ENCODE data around the gene MYO9B. TPM values are rescaled to one million over a fixed set of nuclear protein-coding genes. Genes with fewer than 3 reads are reported as not detected.

MYO9B gene
- total RNA-seq, 1 donor from 2014 or later, result 224 TPM

DNA sequence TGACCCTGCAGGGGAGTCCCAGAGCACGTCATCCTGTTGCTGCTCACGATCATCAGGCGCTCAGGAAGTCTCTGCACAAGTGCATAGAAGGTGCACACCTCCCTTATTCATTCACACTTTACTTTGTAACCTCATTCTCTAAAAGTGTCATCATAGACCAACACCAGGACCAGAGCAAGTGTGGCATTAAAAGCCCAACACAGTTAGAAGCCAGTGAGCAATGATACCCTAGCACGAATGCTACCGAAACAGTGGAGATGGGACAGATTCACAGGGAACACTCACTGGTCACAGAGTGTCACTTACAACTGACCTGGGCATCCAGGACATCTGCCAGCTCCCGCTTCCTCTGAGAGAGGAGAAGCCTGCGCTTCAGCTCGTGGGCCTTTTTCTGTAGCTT, 17.3 kb upstream of the MYO9B start:
- intact Hi-C loops (cut with micrococcal nuclease), result no loop called here

DNA sequence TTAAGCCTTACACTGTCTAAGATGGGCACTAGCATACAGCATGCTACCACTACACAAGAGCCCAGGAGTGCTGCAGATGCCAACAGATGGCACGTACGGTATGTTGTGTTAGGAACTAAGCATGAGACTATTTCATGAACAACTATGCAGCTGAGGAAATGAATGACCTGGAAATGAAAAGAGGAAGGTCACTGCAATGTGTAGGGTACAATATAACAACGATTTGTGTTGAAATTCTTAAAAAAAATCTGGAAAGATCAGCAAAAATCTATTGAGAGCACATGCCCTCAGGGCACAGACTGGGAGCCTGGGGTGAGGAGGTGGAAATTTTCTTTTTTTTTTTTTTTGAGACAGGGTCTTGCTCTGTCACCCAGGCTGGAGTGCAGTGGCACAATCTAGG, 14.8 kb upstream of the MYO9B start:
- intact Hi-C loops (cut with micrococcal nuclease), result no loop called here

DNA sequence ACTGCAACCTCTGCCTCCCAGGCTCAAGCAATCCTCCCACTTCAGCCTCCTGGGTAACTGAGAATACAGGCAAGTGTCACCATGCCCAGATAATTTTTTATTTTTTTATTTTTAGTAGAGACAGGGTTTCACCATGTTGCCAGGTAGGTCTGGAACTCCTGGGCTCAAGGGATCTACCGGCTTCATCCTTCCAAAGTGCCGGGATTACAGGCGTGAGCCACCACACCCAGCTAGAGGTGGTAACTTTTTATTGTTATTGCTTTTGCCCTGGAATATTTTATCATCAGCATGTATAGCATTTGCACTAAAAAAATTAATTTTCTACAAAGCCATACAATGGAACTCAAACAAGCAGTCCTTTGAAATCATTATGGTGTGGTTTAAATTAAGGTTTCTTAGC, 14.4 kb upstream of the MYO9B start:
- intact Hi-C loops (cut with micrococcal nuclease), result no loop called here

DNA sequence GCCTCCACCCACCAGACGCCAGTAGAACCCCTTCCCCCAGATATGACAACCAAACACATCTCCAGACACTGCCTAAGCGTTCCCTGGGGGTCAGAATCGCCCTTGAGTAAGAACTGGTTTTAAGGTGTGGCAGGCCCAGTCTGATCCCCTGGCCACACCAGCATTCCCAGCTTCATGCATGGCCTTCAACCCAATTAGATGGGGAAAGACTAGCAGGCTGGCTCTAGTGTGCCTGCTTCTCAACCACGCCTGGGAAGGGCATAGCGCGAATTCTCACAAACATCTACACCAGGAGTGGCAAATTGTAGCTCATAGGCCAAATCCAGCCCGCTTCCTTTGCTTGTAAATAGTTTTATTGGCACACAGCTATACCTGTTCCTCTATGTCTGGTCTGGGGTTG, 13.9 kb upstream of the MYO9B start:
- intact Hi-C loops (cut with micrococcal nuclease), result no loop called here

DNA sequence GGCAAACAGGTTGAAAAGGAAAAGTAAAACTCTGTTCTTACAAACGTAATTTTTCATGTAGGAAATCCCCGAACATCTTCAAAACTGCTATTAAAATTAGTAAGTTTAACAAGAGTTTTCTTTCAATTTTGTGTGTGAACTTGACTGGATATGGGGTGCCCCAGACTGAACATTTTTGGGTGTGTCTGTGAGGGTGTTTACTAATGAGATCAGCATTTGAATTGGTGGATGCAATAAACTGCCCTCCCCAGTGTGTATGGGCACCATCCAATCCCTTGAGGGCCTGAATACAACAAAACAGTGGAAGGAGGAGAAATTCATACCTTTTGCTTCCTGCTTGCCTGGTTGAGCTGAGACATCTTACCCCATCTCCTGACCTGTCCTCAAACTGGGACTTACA, 12.1 kb upstream of the MYO9B start:
- intact Hi-C loops (cut with micrococcal nuclease), result no loop called here

DNA sequence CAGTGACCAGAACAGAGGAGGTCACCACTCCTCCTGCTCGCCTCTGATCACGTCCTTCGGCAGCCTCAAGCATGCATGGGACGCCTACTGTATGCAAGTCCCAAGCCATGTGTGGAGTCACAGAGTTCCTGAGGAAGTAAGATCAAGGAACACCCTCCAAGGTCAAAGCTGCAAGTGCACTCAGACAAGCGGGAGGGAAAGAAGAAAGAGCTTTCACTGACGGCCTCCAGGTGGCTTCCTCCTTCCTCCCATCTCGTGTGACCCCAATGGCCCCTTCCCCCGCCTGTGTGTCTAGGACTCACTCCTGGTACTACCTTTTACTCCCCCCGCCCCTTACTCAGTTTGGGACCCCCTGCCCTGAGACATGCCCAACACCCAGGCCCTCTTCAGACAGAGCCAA, 6.4 kb upstream of the MYO9B start:
- intact Hi-C loops (cut with micrococcal nuclease), result loop anchor here (5.0 kb wide), 1 partner anchor 297 kb away; no protein-coding TSS in a partner anchor

DNA sequence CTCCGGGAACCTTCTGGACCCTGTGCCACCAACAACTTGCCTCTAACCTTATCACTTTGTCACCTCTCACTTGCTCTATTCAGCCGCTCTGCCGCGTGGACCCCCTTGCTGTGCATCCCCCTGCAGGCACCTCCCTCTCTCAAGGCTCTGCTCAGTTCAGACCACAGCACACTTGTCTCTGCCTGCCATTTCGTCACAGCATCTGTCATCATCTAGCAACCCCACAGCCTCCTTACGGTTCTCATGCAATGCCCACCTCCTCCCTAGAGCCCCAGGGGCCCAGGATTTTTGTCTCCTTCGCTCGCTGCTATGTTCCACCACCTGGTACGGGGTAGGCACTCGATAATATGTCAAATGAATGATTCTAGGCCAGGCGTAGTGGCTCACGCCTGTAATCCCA, 5.2 kb upstream of the MYO9B start:
- intact Hi-C loops (cut with micrococcal nuclease), result no loop called here

DNA sequence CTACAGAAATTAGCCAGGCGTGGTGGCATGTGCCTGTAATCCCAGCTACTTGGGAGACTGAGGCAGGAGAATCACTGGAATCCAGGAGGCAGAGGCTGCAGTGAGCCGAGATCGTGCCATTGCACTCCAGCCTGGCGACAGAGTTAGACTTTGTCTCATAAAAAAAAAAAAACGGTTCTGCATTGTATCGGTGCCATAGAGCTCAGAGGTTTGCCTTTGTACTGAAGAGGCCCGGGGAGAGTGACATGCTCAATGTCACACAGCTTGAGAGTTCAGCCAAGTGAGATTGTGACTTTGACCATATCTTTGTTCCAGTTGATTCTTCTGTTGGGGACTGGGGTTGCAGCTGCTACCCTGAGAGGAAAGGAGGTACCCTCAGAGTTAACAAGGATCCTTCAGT, 4.7 kb upstream of the MYO9B start:
- intact Hi-C loops (cut with micrococcal nuclease), result no loop called here

DNA sequence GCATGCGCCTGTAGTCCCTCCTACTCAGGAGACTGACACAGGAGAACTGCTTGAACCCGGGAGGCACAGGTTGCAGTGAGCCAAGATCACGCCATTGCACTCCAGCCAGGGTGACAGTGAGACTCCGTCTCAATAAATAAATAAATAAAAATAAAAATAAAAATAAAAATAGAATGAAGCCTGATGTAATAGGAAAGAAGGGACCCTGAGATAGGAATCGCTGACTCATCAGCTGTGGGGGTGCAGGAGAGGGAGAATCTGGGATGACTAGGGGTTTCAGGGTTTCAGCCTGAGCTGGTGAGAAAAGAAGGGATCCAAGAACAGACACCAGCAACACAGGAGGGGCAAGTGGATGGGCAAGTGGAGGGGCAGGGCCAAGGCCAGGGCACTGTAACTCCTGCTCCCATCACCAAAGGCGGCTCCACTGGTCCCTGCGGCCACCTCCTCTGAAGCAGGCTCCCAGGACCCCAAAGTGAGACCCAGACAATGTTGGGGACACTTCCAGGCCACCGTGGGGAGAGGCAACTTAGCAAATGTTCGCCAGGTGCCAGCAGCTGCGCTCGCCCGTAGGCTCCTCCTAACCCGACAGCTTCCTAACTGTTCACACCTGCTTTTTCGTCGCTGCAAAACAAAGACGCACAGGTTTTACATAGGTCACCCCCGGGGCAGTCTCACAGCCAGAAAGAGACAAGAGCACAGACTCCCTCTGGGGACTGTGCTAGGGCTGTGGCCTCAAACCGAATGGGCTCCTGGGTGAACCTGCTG, 1.5 kb upstream of the MYO9B start:
- intact Hi-C loops (cut with micrococcal nuclease), result loop anchor here (2.0 kb wide), 1 partner anchor 111 kb away; no protein-coding TSS in a partner anchor

DNA sequence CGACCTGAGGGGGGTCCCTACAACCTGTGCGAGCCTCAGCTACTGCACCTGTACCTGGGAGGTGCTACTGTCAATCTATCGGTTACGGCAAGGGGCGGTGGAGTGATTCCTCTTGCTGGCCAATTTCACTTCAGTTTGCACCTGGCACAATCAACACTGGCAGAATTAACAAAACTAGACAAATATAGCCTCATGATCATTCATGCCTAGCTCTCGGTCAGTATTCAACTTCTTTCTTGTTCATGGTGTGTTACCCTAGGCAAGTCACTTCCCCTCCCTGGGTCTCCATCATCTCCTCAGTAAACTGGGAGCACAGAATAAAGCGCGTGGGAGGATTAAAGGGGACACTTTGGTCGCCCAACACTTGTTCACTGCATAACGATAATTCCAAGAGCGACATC, 943 bp upstream of the MYO9B start:
- intact Hi-C loops (cut with micrococcal nuclease), result loop anchor here (1.0 to 5.0 kb wide), 16 partner anchors 7 to 1947 kb away; partner anchors contain the start of genes ABHD8, BABAM1, DDA1 and EPS15L1

DNA sequence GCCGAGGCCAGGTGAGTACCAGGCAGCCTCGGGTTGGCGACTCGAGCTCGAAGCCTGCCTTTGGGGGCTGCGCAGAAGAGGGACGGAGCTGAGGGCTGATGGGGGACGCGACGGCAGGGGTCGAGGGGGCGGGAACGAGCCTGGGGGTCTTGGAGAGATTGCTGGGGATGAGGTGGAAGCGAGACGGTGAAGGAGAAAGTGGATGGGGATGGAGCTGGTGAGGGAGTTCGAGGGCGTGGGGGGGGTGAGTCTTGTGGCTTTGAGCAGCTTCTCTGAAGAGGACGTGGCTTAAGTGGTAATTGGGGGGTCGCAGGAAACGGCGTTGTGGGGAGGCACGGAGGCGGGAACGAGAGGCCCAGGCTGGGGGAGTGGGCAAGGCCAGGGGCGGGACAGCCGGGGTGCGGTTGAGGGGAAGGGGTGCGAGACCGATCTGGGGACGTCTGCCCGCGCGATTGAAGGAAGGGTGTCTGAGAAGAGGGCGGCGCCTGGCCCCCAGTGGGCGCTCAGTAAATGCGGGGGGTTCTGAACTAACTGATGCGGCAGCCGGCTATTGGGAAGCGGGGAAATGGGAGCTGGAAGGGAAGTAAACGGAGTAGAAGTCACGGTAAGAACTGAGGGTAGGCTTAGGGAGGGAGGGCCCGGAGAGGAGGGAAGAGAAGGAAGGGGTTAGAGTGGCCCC, 426 bp downstream of the MYO9B start:
- intact Hi-C loops (cut with micrococcal nuclease), result loop anchor here (1.0 to 5.0 kb wide), 18 partner anchors 9 to 1949 kb away; partner anchors contain the start of genes ABHD8, BABAM1, DDA1 and EPS15L1

DNA sequence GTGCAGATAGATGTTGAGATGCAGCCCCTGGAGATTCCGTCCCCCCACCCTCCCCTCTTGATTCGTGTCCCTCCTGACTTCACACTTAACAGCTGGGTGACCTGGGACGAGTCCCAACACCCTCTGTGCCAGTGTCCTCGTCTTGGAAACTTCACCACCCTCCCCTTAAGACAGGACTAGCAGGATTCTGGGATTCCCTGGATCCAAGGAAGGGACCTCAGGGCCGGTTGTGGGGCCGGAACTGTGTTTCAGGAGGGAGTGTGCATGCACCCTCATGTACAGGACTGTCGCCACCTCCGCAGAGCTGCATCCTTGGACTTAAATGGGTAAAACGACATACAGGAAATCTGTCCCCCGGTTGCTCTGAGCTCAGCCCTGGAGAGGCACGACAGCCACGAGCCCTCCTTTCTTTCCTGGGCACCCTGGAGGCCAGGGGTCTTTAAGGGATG, 990 bp downstream of the MYO9B start:
- intact Hi-C loops (cut with micrococcal nuclease), result loop anchor here (1.0 to 5.0 kb wide), 4 partner anchors 49 to 1949 kb away; partner anchors contain the start of gene EPS15L1

DNA sequence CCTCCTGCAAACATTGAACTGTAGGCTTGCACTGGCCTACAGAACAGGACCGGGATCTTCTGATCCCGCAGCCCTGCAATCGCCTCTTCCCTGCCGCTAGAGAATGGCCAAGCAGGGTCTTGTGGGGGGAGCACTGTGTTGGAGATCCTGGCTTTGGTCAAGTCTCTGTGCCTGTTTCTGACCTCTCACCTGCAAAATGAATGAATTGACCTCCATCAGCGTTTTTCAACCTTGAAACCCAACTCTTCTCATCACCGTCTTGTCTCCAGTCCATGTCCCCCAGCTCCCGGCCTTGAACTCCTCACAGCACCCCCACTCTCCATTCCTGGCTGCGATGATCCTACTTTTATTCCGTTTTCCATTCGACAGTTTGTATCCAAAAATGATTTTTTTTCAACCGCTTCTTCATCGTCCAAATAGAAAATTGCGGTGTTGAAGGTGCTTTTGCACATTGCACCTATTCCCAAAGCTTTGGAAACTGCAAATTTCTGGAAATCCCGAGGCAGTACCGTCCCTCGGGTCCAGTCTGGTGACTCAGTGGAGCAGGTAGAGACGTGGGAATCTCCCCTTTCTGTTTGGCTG, 2.0 kb downstream of the MYO9B start:
- intact Hi-C loops (cut with micrococcal nuclease), result loop anchor here (2.0 to 5.0 kb wide), 3 partner anchors 71 to 1950 kb away; partner anchors contain the start of gene EPS15L1

DNA sequence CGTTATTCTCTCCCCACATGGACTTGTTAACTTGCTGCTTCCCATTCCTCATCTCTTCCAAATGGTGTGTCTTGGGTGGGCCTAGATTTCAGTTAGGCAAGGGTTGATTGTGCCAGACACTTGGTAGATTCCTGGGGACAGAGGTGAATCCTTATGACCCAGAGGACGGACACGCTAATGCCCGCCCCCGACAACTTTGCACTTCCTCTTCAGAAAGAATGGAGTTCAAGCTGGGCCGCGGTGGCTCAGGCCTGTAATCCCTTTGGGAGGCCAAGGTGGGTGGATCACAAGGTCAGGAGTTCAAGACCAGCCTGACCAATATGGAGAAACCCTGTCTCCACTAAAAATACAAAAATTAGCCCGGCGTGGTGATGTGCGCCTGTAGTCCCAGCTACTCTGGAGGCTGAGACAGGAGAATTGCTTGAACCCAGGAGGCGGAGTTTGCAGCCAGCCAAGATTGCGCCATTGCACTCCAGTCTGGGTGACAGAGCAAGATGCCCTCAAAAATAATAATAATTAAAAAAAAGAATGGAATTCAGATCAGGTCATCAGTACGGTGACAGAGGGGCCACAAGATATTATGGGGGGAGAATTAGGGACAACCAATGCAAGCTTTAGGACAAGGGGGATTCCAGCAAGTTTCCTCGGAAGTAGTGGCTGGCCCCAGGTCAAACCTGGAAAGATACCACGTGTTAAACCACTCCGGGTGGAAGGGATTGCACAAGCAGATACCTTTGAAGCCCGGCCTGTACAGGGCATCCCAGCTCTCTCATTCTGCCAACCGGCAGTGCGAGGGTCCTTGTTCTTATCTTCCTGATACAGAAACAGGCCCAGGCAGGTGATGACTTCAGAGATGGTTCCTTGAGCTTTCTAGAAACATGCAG, 2.7 kb downstream of the MYO9B start:
- intact Hi-C loops (cut with micrococcal nuclease), result loop anchor here (5.0 kb wide), 2 partner anchors 606 to 1951 kb away; partner anchors contain the start of gene EPS15L1

DNA sequence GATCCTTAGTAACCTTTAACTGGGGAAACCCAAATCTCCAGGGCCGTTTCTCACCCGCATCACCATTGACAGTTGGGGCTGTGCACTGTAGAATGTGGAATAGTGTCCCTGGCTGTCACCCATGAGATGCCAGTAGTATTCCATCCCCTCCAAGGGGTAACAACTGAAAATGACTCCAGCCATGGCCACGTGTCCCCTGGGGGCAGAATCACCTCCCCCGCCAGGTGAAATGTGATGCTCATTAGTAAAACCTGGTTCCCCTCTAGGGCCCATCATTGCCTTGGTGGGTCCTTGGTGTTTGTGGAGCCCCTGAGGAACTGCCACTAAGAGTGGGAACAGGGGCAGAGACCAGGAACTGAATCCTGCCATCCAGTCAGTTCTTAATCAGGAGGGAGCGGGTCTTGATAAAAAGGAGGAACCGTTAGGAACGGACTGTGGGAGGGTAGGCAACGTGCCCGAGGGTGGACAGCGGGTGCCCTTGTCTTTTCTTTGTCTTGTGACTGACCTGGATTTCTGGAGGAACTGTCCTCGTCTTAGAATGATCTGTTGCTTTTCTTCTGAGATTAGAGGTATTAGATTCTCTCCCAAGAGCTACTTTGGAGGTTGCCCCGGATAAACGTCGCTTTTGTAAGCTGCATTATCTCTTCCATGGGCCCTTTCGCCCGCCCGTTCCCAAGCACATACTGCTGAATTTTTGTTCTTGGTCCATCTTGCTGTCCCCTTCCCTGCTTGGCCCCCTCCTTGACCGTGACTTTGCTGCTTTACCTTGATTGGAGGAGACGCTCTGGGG, 3.5 kb downstream of the MYO9B start:
- intact Hi-C loops (cut with micrococcal nuclease), result loop anchor here (5.0 kb wide), 2 partner anchors 607 to 1952 kb away; partner anchors contain the start of gene EPS15L1

DNA sequence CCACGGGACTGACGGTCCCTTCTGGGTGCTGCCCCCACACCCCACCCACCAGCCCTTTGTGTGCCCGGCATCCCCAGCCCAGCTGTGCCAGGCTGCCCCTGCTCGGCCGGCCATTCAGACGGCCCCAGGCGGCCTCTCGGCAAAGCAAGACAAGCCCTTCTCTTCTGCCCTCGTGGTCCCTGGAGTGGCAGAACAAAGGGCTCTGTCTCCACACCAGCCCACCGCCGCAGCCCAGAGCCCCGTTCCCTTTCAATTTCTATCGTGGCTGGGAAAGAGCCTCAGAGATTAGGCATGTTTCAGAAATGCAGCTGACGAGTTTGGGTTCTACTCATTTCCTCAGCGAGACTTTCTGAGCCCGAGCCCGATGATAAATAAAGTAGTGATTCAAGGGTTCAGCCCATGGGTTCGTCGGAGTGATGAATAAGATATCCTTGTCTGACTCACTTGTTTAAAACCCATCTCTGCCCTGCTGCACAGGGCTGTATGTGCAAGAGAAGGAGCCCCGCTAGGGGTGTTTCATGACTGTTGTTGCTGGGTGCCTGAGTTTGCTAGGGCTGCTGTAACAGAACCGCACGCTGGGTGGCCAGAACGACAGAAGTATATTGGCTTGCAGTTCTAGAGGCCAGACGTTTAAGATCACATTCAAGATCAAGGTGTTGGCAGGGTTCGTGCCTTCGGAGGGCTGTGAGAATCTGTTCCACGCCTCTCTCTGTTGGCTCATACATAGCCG, 4.3 kb downstream of the MYO9B start:
- intact Hi-C loops (cut with micrococcal nuclease), result loop anchor here (1.0 to 5.0 kb wide), 3 partner anchors 9 to 1953 kb away; partner anchors contain the start of gene EPS15L1

DNA sequence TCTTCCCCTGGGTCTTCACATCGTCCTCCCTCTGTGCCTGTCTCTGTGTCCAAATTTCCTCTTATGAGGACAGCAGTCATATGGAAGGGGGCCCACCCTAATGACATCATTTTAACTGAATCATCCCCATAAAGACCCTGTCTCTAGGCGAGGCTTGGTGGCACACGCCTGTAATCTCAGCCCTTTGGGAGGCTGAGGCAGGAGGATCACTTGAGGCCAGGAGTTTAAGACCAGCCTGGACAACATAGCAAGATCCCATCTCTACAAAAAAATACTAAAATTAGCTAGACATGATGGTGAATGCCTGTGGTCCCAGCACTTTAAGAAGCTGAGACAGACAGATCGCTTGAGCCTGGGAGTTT, 4.8 kb downstream of the MYO9B start:
- intact Hi-C loops (cut with micrococcal nuclease), result loop anchor here (1.0 kb wide), 1 partner anchor 9 kb away; no protein-coding TSS in a partner anchor

DNA sequence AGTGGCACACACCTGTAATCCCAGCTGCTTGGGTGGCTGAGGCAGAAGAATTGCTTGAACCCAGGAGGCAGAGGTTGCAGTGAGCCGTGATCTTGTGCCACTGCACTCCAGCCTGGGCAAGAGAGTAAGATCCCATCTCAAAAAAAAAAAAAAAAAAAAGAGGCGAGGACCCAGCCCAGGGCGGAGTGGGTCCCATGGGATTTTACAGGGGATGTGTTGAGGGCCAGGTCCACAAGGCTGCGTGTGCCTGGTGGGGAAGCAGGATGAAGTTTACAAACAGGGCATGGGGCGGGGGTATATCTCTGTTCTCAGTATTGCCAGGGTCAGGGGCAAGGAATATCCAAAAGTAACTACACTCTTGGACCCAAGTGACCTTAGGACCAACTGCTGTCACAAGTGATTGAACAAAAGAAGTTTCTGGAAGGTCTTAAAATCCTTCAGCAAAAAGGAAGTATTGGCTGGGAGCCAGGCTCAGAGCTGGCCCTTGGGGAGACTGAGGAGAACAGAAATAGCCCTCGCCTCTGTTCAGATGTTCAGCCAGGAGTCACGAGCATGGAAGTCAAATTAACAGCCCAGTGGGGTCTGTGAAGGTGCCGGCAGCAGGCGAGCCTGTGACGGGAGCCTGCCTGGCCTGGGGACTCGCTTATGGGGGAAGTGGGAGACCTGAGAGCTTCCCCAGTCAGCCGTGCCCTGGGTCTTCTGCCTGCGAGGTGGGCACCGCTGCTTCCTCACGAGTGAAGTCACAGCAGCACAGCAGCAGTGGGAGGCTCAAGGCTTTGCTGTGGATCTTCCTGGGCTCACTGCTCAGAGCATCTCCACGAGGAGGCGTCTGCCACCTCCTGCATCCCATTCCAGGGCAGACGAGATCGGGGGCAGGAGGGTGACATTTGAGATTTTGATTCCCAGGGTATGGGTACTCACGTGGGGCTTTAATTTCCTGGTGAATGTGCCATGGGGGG, 6.4 kb downstream of the MYO9B start:
- intact Hi-C loops (cut with micrococcal nuclease), result no loop called here

All from T-helper 1 cell treated with Interleukin-12 subunit alpha and Interleukin-12 subunit beta and Interleukin-4 antibody, amounts not matched to agents 30 ng/mL and 1 ng/mL, for 36 hours (primary cell).